ENCODE results near the gene ANO1.

GRCh38 chr11:70151671-70152070 is 73.6 kb downstream of the ANO1 start:
- TF ChIP-seq ZNF70 (CRISPR knock-in tag; IDR thresholded peaks at IDR 0.05): no peak
- no peak for TF ChIP-seq TCF4 (CRISPR knock-in tag; IDR thresholded peaks at IDR 0.05; ENCODE audit: borderline replicate concordance)
- TF ChIP-seq ZNF8 (CRISPR knock-in tag; IDR thresholded peaks at IDR 0.05): no peak
- TF ChIP-seq ZC3H10 (CRISPR knock-in tag; IDR thresholded peaks at IDR 0.05): no peak
- no peak for TF ChIP-seq BACH2 (CRISPR knock-in tag; IDR thresholded peaks at IDR 0.05; ENCODE audit: borderline replicate concordance)
- TF ChIP-seq PATZ1 (CRISPR knock-in tag; IDR thresholded peaks at IDR 0.05; ENCODE audit: borderline replicate concordance): no peak
- TF ChIP-seq GLIS3 (CRISPR knock-in tag; IDR thresholded peaks at IDR 0.05): no peak
- TF ChIP-seq ARNTL (CRISPR knock-in tag; IDR thresholded peaks at IDR 0.05; ENCODE audit: borderline replicate concordance, low read depth): no peak
- TF ChIP-seq, protein P1, sequence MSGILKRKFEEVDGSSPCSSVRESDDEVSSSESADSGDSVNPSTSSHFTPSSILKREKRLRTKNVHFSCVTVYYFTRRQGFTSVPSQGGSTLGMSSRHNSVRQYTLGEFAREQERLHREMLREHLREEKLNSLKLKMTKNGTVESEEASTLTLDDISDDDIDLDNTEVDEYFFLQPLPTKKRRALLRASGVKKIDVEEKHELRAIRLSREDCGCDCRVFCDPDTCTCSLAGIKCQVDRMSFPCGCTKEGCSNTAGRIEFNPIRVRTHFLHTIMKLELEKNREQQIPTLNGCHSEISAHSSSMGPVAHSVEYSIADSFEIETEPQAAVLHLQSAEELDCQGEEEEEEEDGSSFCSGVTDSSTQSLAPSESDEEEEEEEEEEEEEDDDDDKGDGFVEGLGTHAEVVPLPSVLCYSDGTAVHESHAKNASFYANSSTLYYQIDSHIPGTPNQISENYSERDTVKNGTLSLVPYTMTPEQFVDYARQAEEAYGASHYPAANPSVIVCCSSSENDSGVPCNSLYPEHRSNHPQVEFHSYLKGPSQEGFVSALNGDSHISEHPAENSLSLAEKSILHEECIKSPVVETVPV (CRISPR knock-in tag; IDR thresholded peaks at IDR 0.05): no peak
- TF ChIP-seq TOX (CRISPR knock-in tag; IDR thresholded peaks at IDR 0.05; ENCODE audit: borderline replicate concordance): no peak
- TF ChIP-seq ZFP30 (CRISPR knock-in tag; IDR thresholded peaks at IDR 0.05): no peak
- no peak for TF ChIP-seq TSHZ2 (CRISPR knock-in tag; IDR thresholded peaks at IDR 0.05)
- TF ChIP-seq CREB5 (CRISPR knock-in tag; IDR thresholded peaks at IDR 0.05; ENCODE audit: low read depth): no peak
- no peak for TF ChIP-seq ZFP3 (CRISPR knock-in tag; IDR thresholded peaks at IDR 0.05)

Data from SK-N-SH treated with all-trans-retinoic acid at 6 μM for 48 hours (cell line).